WERI-Rb-1 (cell line): ENCODE data around the gene STK16.

Experiments
- DNase-seq: peaks from one replicate; pipeline ENCODE4 v3.0.0-alpha.2; 2020
- H3K27ac ChIP-seq: fragments of 250-450 bp; sonication (Bioruptor Pico); 2 replicates; pipeline ENCODE4 v1.5.1; 2020; ENCODE audit warnings: mild to moderate bottlenecking, moderate library complexity
- H3K27me3 ChIP-seq: fragments of 250-450 bp; sonication (Bioruptor Pico); 2 replicates; pipeline ENCODE4 v1.5.1; 2021; ENCODE audit warnings: mild to moderate bottlenecking, low read depth, moderate library complexity; ENCODE audit not compliant: insufficient read depth, severe bottlenecking
- H3K36me3 ChIP-seq: fragments of 250-450 bp; sonication (Bioruptor Pico); 2 replicates; pipeline ENCODE4 v1.5.1; 2020; ENCODE audit warnings: mild to moderate bottlenecking, moderate library complexity
- H3K4me3 ChIP-seq: 2 replicates; pipeline ENCODE4 v1.5.1; 2011; ENCODE audit warnings: low read depth, mild to moderate bottlenecking, control low read depth, low read length
- H3K9me3 ChIP-seq: fragments of 250-450 bp; sonication (Bioruptor Pico); 2 replicates; pipeline ENCODE4 v1.5.1; 2021; ENCODE audit warnings: mild to moderate bottlenecking, moderate library complexity; ENCODE audit not compliant: severe bottlenecking
- TF ChIP-seq, protein P1 (sequence below): IDR thresholded peaks from 2 replicates; pipeline ENCODE4 v1.5.1; 2011; ENCODE audit warnings: low read depth, mild to moderate bottlenecking, control low read depth, inconsistent platforms, low read length

STK16 gene

GRCh38 chr2:219290381-219291171 lies 45.3 kb downstream of the STK16 start:
- no peaks in the 10 kb centered on the region for H3K9me3 ChIP-seq
- TF ChIP-seq, protein P1, sequence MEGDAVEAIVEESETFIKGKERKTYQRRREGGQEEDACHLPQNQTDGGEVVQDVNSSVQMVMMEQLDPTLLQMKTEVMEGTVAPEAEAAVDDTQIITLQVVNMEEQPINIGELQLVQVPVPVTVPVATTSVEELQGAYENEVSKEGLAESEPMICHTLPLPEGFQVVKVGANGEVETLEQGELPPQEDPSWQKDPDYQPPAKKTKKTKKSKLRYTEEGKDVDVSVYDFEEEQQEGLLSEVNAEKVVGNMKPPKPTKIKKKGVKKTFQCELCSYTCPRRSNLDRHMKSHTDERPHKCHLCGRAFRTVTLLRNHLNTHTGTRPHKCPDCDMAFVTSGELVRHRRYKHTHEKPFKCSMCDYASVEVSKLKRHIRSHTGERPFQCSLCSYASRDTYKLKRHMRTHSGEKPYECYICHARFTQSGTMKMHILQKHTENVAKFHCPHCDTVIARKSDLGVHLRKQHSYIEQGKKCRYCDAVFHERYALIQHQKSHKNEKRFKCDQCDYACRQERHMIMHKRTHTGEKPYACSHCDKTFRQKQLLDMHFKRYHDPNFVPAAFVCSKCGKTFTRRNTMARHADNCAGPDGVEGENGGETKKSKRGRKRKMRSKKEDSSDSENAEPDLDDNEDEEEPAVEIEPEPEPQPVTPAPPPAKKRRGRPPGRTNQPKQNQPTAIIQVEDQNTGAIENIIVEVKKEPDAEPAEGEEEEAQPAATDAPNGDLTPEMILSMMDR, result no peak
- peaks cover 18% of the 10 kb centered on the region for H3K36me3 ChIP-seq
- no peaks in the 10 kb centered on the region for H3K27me3 ChIP-seq
- DNase-seq, result no peak
- H3K27ac ChIP-seq, result no peak overlapping the region
- no peak overlapping the region for H3K4me3 ChIP-seq

- Histone ChIP-seq H3K9me3 (no peaks in the 10 kb centered on the region), H3K4me3 (no peak overlapping the region), H3K36me3 (peaks cover 20% of the 10 kb centered on the region), H3K27me3 (no peaks in the 10 kb centered on the region), H3K27ac (no peak overlapping the region)
- TF ChIP-seq, protein P1, result no peak
- no peak for DNase-seq
These were observed 46.1 kb downstream of the STK16 start for GRCh38 chr2:219291394-219291793.

DNA sequence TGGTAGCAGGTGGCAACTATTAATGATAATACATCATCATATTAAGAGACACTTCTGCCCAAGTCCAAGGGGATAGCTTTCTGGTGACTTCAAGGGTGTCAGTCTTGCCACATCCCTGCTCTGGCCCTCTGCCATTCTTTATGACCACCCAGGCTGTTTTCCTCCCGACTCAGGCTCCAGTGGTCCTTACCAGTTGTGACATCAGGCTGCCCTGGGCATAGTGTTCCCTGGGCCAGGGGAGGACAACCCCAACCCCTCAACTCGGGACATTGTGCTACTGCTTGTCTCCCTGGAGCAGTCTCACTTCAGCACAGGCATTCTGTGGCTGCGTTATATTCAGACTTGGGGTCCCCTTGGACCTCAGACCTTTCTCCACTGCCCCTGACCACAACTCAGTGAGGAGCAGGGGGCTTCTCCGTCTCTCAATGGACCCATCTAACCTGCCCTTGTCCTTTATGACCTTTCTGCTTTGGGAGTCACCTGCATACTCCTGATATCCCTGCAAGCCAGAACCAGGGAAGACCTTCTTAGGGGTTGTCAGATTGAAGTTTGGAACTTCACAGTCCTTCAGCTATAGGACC lies 46.7 kb downstream of the STK16 start:
- H3K4me3 ChIP-seq, result no peak overlapping the region
- H3K27ac ChIP-seq, result no peak overlapping the region
- no peaks in the 10 kb centered on the region for H3K9me3 ChIP-seq
- H3K27me3 ChIP-seq, result no peaks in the 10 kb centered on the region
- TF ChIP-seq, protein P1, result no peak
- DNase-seq, result no peak
- peaks cover 20% of the 10 kb centered on the region for H3K36me3 ChIP-seq

GRCh38 chr2:219292616-219293015 lies 47.3 kb downstream of the STK16 start:
- no peak for DNase-seq
- Histone ChIP-seq H3K27ac (no peak overlapping the region), H3K27me3 (no peaks in the 10 kb centered on the region), H3K9me3 (no peaks in the 10 kb centered on the region), H3K36me3 (peaks cover 23% of the 10 kb centered on the region), H3K4me3 (no peak overlapping the region)
- TF ChIP-seq, protein P1, result no peak

- H3K36me3 ChIP-seq, result peaks cover 23% of the 10 kb centered on the region
- DNase-seq, result no peak
- H3K4me3 ChIP-seq, result no peak overlapping the region
- H3K9me3 ChIP-seq, result no peaks in the 10 kb centered on the region
- TF ChIP-seq, protein P1, result no peak
- H3K27ac ChIP-seq, result no peak overlapping the region
- no peaks in the 10 kb centered on the region for H3K27me3 ChIP-seq
These were observed 48.5 kb downstream of the STK16 start for GRCh38 chr2:219293736-219294231.
